IMR-90 (cell line): Measurements from ENCODE around the gene PJA2. TPM values are rescaled to one million over a fixed set of nuclear protein-coding genes. Genes with fewer than 3 reads are reported as not detected.

Experiments used
- ATAC-seq: fragments of 200-7000 bp; cut with Tn5 transposase; 2 replicates; pipeline ENCODE4 v1.9.1; 2020; ENCODE audit warnings: low read depth, mild to moderate bottlenecking, moderate library complexity
- BruUV-seq: library from RNA; stranded (reverse); fragments of 400-500 nt; replicated peaks from 2 replicates; lab custom pipeline; 2021; lab: Mats Ljungman, UMichigan
- CTCF ChIA-PET: fragments of 300-600 bp; formaldehyde crosslinking; extraction: SDS; loops from one replicate; lab custom pipeline; 2021; ENCODE audit warnings: antibody characterized with exemption; lab: Yijun Ruan, JAX
- POLR2A ChIA-PET: fragments of 300-600 bp; sonication (Branson Sonifier 250); formaldehyde crosslinking; loops from one replicate; lab custom pipeline; 2022; ENCODE audit warnings: antibody characterized with exemption; ENCODE audit not compliant: unreplicated experiment; lab: Charles Lee
- DNase-seq: peaks from one replicate; pipeline ENCODE4 v3.0.0; 2013
- H2AFZ ChIP-seq: replicated peaks from 2 replicates; pipeline ENCODE3; 2013; ENCODE audit warnings: low read length, mild to moderate bottlenecking; ENCODE audit not compliant: poor library complexity
- H2AK5ac ChIP-seq: 2 replicates; pipeline ENCODE4 v1.6.1; 2013; ENCODE audit warnings: low read depth, low read length, inconsistent platforms
- H2AK9ac ChIP-seq: replicated peaks from 2 replicates; pipeline ENCODE3; 2013; ENCODE audit warnings: mild to moderate bottlenecking, low read depth, low read length, moderate library complexity; ENCODE audit not compliant: poor library complexity
- H2BK120ac ChIP-seq: 2 replicates; pipeline ENCODE4 v1.6.1; 2013; ENCODE audit warnings: low read depth, low read length, inconsistent platforms
- H2BK15ac ChIP-seq: 3 replicates; pipeline ENCODE4 v1.6.1; 2013; ENCODE audit warnings: low read depth, low read length, inconsistent platforms
- H2BK20ac ChIP-seq: 2 replicates; pipeline ENCODE4 v1.6.1; 2013; ENCODE audit warnings: low read depth, mild to moderate bottlenecking, inconsistent platforms, low read length, moderate library complexity
- H2BK5ac ChIP-seq: 2 replicates; pipeline ENCODE4 v1.6.1; 2013; ENCODE audit warnings: mild to moderate bottlenecking, low read depth, low read length, inconsistent platforms; ENCODE audit not compliant: poor library complexity, severe bottlenecking
- H3K14ac ChIP-seq: replicated peaks from 2 replicates; pipeline ENCODE4 v1.6.1; 2013; ENCODE audit warnings: low read depth, low read length, inconsistent platforms
- H3K18ac ChIP-seq: 2 replicates; pipeline ENCODE4 v1.6.1; 2013; ENCODE audit warnings: low read depth, low read length, control low read depth
- H3K23ac ChIP-seq: 2 replicates; pipeline ENCODE4 v1.6.1; 2013; ENCODE audit warnings: low read depth, low read length, inconsistent platforms
- H3K27ac ChIP-seq: 2 replicates; pipeline ENCODE4 v1.5.1; 2013; ENCODE audit warnings: mild to moderate bottlenecking, control low read depth, low read length; ENCODE audit not compliant: insufficient read depth
- H3K27me3 ChIP-seq: 2 replicates; pipeline ENCODE4 v1.6.1; 2013; ENCODE audit warnings: low read length; ENCODE audit not compliant: control insufficient read depth, insufficient read depth
- H3K36me3 ChIP-seq: 2 replicates; pipeline ENCODE4 v1.6.1; 2013; ENCODE audit warnings: low read length, mixed read lengths; ENCODE audit not compliant: control insufficient read depth, insufficient read depth
- H3K4ac ChIP-seq: 2 replicates; pipeline ENCODE4 v1.6.1; 2013; ENCODE audit warnings: low read depth, low read length, inconsistent platforms
- H3K4me1 ChIP-seq: 2 replicates; pipeline ENCODE4 v1.6.1; 2013; ENCODE audit warnings: low read length, mixed read lengths; ENCODE audit not compliant: control insufficient read depth, insufficient read depth
- H3K4me2 ChIP-seq: 2 replicates; pipeline ENCODE4 v1.6.1; 2013; ENCODE audit warnings: low read depth, mild to moderate bottlenecking, control low read depth, low read length, moderate library complexity
- H3K4me3 ChIP-seq: 2 replicates; pipeline ENCODE4 v1.5.1; 2013; ENCODE audit warnings: low read depth, mild to moderate bottlenecking, control low read depth, low read length, moderate library complexity; ENCODE audit not compliant: insufficient read depth
- H3K56ac ChIP-seq: 2 replicates; pipeline ENCODE4 v1.6.1; 2013; ENCODE audit warnings: low read length, inconsistent platforms; ENCODE audit not compliant: insufficient read depth; ENCODE audit errors: extremely low read depth
- H3K79me1 ChIP-seq, 2 experiments: 2 replicates each; pipeline ENCODE4 v1.6.1; 2013; ENCODE audit warnings: low read length in 2 of 2, inconsistent platforms in 1 of 2, low read depth in 1 of 2
- H3K9ac ChIP-seq: 2 replicates; pipeline ENCODE4 v1.6.1; 2013; ENCODE audit warnings: low read depth, low read length, control low read depth
- H3K9me1 ChIP-seq: 2 replicates; pipeline ENCODE4 v1.6.1; 2013; ENCODE audit warnings: low read length, inconsistent platforms; ENCODE audit not compliant: insufficient read depth
- H3K9me3 ChIP-seq: 2 replicates; pipeline ENCODE4 v1.6.1; 2013; ENCODE audit warnings: low read length; ENCODE audit not compliant: control insufficient read depth, insufficient read depth
- H4K20me1 ChIP-seq: 2 replicates; pipeline ENCODE4 v1.6.1; 2013; ENCODE audit warnings: low read length, inconsistent platforms; ENCODE audit not compliant: insufficient read depth
- H4K5ac ChIP-seq: 2 replicates; pipeline ENCODE4 v1.6.1; 2013; ENCODE audit warnings: mild to moderate bottlenecking, low read depth, low read length, control low read depth
- H4K8ac ChIP-seq, 2 experiments: 2 replicates each; pipeline ENCODE4 v1.6.1; 2013; ENCODE audit warnings: low read depth in 2 of 2, low read length in 2 of 2, control low read depth in 1 of 2, inconsistent platforms in 1 of 2
- H4K91ac ChIP-seq: 2 replicates; pipeline ENCODE4 v1.6.1; 2013; ENCODE audit warnings: low read depth, low read length, inconsistent platforms; ENCODE audit not compliant: insufficient read depth
- MAZ ChIP-seq: IDR thresholded peaks from 2 replicates; pipeline ENCODE4 v1.6.1; 2012; ENCODE audit warnings: low read depth, mild to moderate bottlenecking, low read length, improper control_type of control experiment, moderate library complexity, borderline replicate concordance
- POLR2A ChIP-seq: IDR thresholded peaks from 2 replicates; pipeline ENCODE4 v1.6.1; 2012; ENCODE audit warnings: mild to moderate bottlenecking, low read depth, low read length
- RCOR1 ChIP-seq: IDR thresholded peaks from 2 replicates; pipeline ENCODE4 v1.6.1; 2012; ENCODE audit warnings: mild to moderate bottlenecking, low read length, improper control_type of control experiment; ENCODE audit not compliant: insufficient replicate concordance
- RFX5 ChIP-seq: IDR thresholded peaks from 2 replicates; pipeline ENCODE4 v1.8.0; 2012; ENCODE audit warnings: low read depth, mild to moderate bottlenecking, low read length, moderate library complexity
- SMC3 ChIP-seq: fragments of 150-350 bp; IDR thresholded peaks from 2 replicates; pipeline ENCODE4 v1.6.1; 2016; ENCODE audit warnings: low read depth, mild to moderate bottlenecking, antibody characterized with exemption, low read length, moderate library complexity
- USF2 ChIP-seq: fragments of 150-350 bp; IDR thresholded peaks from 2 replicates; pipeline ENCODE4 v1.6.1; 2017; ENCODE audit warnings: mild to moderate bottlenecking, antibody characterized with exemption, low read length, low read depth
- WGBS, 2 experiments: methylation state at CpG; one replicate each; pipeline versions ENCODE4 v1.1.5 to v1.1.7; 2013; ENCODE audit warnings: missing lambda C conversion rate in 2 of 2; ENCODE audit not compliant: insufficient read length in 1 of 2; ENCODE audit errors: extremely low coverage in 2 of 2; 5-methylcytosine and 5-hydroxymethylcytosine counted together
- dilution Hi-C: fragments of 300-500 bp; cut with HindIII; formaldehyde crosslinking; loops from one replicate; pipeline ENCODE4 v1.14.3; 2018; ENCODE audit warnings: low sequenced_read_pairs; ENCODE audit not compliant: unreplicated experiment
- in situ Hi-C: fragments of 300-500 bp; cut with MboI; formaldehyde crosslinking; loops from 3 replicates; pipeline ENCODE4 v1.14.3; 2019; ENCODE audit warnings: low sequenced_read_pairs, inconsistent platforms, mixed read lengths
- intact Hi-C: fragments of 100-400 bp; cut with micrococcal nuclease; formaldehyde crosslinking; loops from 2 replicates; pipeline ENCODE4 v1.10.0; 2022
- polyA plus RNA-seq, 3 experiments: library from polyadenylated mRNA; depleted of rRNA; stranded (reverse); fragments of >200 nt; gene quantifications; 2 replicates each; pipeline ENCODE4 v1.2.3, GENCODE V29; 2012; ENCODE audit warnings: low replicate concordance in 1 of 3
- total RNA-seq: library from RNA; depleted of rRNA; stranded (reverse); fragments of >200 nt; gene quantifications from 2 replicates; pipeline ENCODE4 v1.2.3, GENCODE V29; 2012

Gene PJA2
- total and polyA plus RNA-seq, 2 of the 4 experiments (the other 2 are of a cell fraction), result 42.3 to 70.6 TPM

DNA sequence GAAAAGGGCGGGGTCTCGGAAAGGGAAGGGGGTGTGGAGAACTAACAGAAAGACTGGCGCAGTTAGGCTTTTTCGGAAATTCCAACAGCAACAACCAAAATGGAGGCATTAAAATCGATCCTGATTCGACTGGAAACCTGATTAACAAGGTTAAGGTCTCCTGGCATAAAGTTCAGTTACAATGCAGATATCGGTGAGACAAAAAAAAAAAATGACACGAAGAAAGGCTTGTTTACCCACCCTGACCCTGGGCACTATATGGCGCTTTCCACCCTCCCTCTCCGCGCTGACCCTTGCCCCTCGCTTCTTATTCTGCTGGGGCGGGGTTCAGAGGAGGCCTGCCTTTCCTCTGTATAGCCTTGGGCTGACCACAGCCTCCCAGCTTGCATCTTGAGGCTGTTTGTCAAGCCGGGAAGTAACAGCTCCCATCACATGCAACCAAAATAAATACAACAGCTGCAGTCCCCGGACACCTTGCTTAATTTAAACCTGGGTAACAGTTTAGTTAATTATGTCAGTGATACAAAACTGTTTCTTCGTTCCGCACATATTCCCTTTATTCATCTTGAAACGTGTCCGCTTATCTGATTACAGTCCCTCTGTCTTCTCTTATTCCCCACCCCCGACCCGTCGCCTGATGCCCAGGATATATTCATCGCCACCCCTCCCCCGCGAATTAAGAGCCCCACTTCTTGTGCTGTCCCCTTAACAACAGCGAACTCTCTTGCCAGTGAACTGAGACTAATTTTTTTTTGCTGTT lies 795 bp upstream of the PJA2 start:
- Histone ChIP-seq H3K4me3 (peak overlapping the region; percentile 52), H3K27me3 (no peaks in the 10 kb centered on the region), H2AFZ (peak overlapping the region; percentile 94), H4K91ac (peak overlapping the region; percentile 77), H3K18ac (peak overlapping the region; percentile 81), H3K56ac (peak overlapping the region; percentile 92), H3K4ac (peak overlapping the region; percentile 85), H3K9me3 (no peaks in the 10 kb centered on the region), H3K36me3 (no peaks in the 10 kb centered on the region), H3K79me1 (no peaks in the 10 kb centered on the region; a peak in 1 of 4 replicates), H3K9me1 (no peaks in the 10 kb centered on the region), H4K5ac (peak overlapping the region; percentile 88), H2BK20ac (peak overlapping the region; percentile 53; the same call in 1 of the 2 replicates), H3K14ac (peak overlapping the region; percentile 90), H2AK5ac (0 out of 2 replicates have a peak overlapping the region, but pooled peaks have one; percentile 52), H2AK9ac (peak overlapping the region; percentile 70), H2BK15ac (peak overlapping the region; percentile 17; the same call in 1 of the 3 replicates), H3K4me1 (peaks cover 3% of the 10 kb centered on the region; the same call in 1 of the 2 replicates), H2BK5ac (peak overlapping the region; percentile 86), H4K8ac (peak overlapping the region; percentile 61 to 94), H3K4me2 (peak overlapping the region; percentile 63), H2BK120ac (peak overlapping the region; percentile 81), H3K9ac (peak overlapping the region; percentile 80), H4K20me1 (peaks cover 27% of the 10 kb centered on the region), H3K23ac (peak overlapping the region; percentile 86), H3K27ac (peak overlapping the region; percentile 89)
- dilution Hi-C loops (no loop called here), intact Hi-C loops (loop anchor here (1.0 to 2.0 kb wide), 4 partner anchors 44 to 850 kb away; partner anchors contain the start of gene MAN2A1), in situ Hi-C loops (no loop called here)
- peak; percentile 38 for ATAC-seq
- 0 out of 2 replicates have a peak, but pooled peaks have one; percentile 9 for TF ChIP-seq MAZ
- no peak for TF ChIP-seq USF2
- TF ChIP-seq RFX5, result no peak
- no peak for TF ChIP-seq RCOR1
- 0 out of 2 replicates have a peak, but pooled peaks have one; percentile 1 for TF ChIP-seq SMC3
- peak; percentile 52; the same call in 1 of the 2 replicates for TF ChIP-seq POLR2A
- BruUV-seq, result TSS peak; percentile 92
- ChIA-PET POLR2A (interaction anchor here (0.5 to 0.7 kb wide), 5 partner anchors 8 to 1697 kb away, joined by 3 to 11 read pairs (median 3); no protein-coding TSS in a partner anchor), CTCF (no interaction called here)
- 3% methylated on average over 7 of the region's 26 CpGs; no CpG with 5 or more reads in 1 of the 2 experiments for WGBS, 2 experiments
- DNase-seq, result peak; percentile 75
